ENCODE results near the gene RER1.
"Not testable (repeated sequence)": the region's sequence is repeated elsewhere in the genome, so short reads cannot be mapped to it uniquely, and the experiment has no call there.

RER1 gene

GRCh38 chr1:2438038-2438437, 46.4 kb downstream of the RER1 start:
- Histone ChIP-seq H2AFZ (ENCODE audit: low read depth, low read length, severe bottlenecking) (no peak overlapping the region), H3K9me3 (ENCODE audit: insufficient read depth, low read length) (no peaks in the 10 kb centered on the region), H3K4me3 (ENCODE audit: insufficient read depth, low read length, poor library complexity, severe bottlenecking) (no peak overlapping the region), H3K79me2 (ENCODE audit: insufficient read depth, low read length) (no peaks in the 10 kb centered on the region), H3K27me3 (ENCODE audit: low read length) (no peaks in the 10 kb centered on the region), H3K9me2 (replicated peaks; ENCODE audit: insufficient read depth, low read length) (no peaks in the 10 kb centered on the region), H3K27ac (ENCODE audit: low read depth, low read length) (no peak overlapping the region), H4K20me1 (ENCODE audit: low read depth, low read length) (no peaks in the 10 kb centered on the region), H3K36me3 (ENCODE audit: low read length) (no peaks in the 10 kb centered on the region), H3K9ac (ENCODE audit: low read length) (no peak overlapping the region), H3F3A (ENCODE audit: insufficient read depth) (no peaks in the 10 kb centered on the region), H3K4me2 (ENCODE audit: low read depth, low read length, poor library complexity, severe bottlenecking) (no peak overlapping the region)
- TF ChIP-seq EZH2phosphoT487 (conservative IDR thresholded peaks at IDR 0.05; ENCODE audit: low read length) = no peak
- TF ChIP-seq CTCF (IDR thresholded peaks at IDR 0.05; ENCODE audit: insufficient read depth, low read length, poor library complexity, severe bottlenecking) = no peak

DNA sequence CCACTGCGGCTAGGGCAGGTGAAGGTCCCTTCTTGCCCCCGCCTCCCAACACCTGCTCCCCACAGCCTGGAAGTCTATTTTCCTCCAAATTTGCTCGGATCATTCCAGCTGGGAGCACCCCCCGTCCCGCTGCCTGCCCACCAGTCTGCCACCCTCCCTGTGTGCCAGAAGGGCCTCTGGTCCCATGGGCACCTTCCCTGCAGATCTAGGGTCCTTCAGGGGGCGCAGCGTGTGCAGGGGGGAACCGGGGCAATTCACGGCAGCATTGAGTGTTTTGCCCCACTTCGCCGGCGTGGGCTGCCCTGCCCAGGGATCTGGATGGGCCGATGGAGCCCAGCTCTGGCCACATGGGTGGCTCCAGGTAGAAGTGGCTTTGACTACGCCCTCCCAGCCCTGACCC, 47.0 kb downstream of the RER1 start:
- no peaks in the 10 kb centered on the region for H3K27me3 ChIP-seq (ENCODE audit: low read length)
- TF ChIP-seq EZH2phosphoT487 (conservative IDR thresholded peaks at IDR 0.05; ENCODE audit: low read length) = no peak
- no peak for TF ChIP-seq CTCF (IDR thresholded peaks at IDR 0.05; ENCODE audit: insufficient read depth, low read length, poor library complexity, severe bottlenecking)

DNA sequence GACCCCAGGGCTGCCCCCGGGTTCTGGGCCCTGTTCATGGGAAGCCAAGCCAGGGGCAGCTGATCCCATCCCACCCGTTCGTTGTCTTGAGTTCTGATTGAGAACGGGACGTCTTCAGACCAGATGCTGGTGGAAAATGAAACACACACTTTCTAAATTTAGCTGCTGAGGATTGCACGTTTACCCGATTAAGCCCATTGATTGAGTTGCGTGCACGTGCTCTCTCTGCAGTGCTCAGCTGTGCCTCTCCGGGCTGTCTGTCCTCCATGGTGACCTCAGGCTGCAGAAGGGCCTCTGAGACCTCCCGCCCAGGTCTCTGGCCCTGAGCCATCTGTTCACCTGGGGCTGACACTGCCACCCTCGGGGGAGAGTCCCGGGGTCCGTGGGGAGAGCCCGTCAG, 47.7 kb downstream of the RER1 start:
- no peaks in the 10 kb centered on the region for H3K79me2 ChIP-seq (ENCODE audit: insufficient read depth, low read length)
- no peak overlapping the region for H3K9ac ChIP-seq (ENCODE audit: low read length)
- no peak overlapping the region for H2AFZ ChIP-seq (ENCODE audit: low read depth, low read length, severe bottlenecking)
- no peaks in the 10 kb centered on the region for H3K27me3 ChIP-seq (ENCODE audit: low read length)
- no peaks in the 10 kb centered on the region for H3F3A ChIP-seq (ENCODE audit: insufficient read depth)
- TF ChIP-seq EZH2phosphoT487 (conservative IDR thresholded peaks at IDR 0.05; ENCODE audit: low read length) (no peak), CTCF (IDR thresholded peaks at IDR 0.05; ENCODE audit: insufficient read depth, low read length, poor library complexity, severe bottlenecking) (no peak)
- no peak overlapping the region for H3K4me2 ChIP-seq (ENCODE audit: low read depth, low read length, poor library complexity, severe bottlenecking)
- H3K4me3 ChIP-seq (ENCODE audit: insufficient read depth, low read length, poor library complexity, severe bottlenecking) = no peak overlapping the region
- H3K9me2 ChIP-seq (replicated peaks; ENCODE audit: insufficient read depth, low read length) = no peaks in the 10 kb centered on the region
- H3K27ac ChIP-seq (ENCODE audit: low read depth, low read length) = no peak overlapping the region
- H3K9me3 ChIP-seq (ENCODE audit: insufficient read depth, low read length) = no peaks in the 10 kb centered on the region
- no peaks in the 10 kb centered on the region for H3K36me3 ChIP-seq (ENCODE audit: low read length)
- H4K20me1 ChIP-seq (ENCODE audit: low read depth, low read length) = no peaks in the 10 kb centered on the region

More for the DNA sequence above, 47.0 kb downstream of the RER1 start:
- Histone ChIP-seq H3K4me2 (ENCODE audit: low read depth, low read length, poor library complexity, severe bottlenecking) (no peak overlapping the region), H3K9me3 (ENCODE audit: insufficient read depth, low read length) (no peaks in the 10 kb centered on the region), H2AFZ (ENCODE audit: low read depth, low read length, severe bottlenecking) (no peak overlapping the region), H3K79me2 (ENCODE audit: insufficient read depth, low read length) (no peaks in the 10 kb centered on the region), H4K20me1 (ENCODE audit: low read depth, low read length) (no peaks in the 10 kb centered on the region), H3K4me3 (ENCODE audit: insufficient read depth, low read length, poor library complexity, severe bottlenecking) (no peak overlapping the region), H3K9me2 (replicated peaks; ENCODE audit: insufficient read depth, low read length) (no peaks in the 10 kb centered on the region), H3K27ac (ENCODE audit: low read depth, low read length) (no peak overlapping the region), H3F3A (ENCODE audit: insufficient read depth) (no peaks in the 10 kb centered on the region), H3K36me3 (ENCODE audit: low read length) (no peaks in the 10 kb centered on the region), H3K9ac (ENCODE audit: low read length) (no peak overlapping the region)

- not testable (repeated sequence) for H3K27ac ChIP-seq (ENCODE audit: low read depth, low read length); H3K9me2 ChIP-seq (replicated peaks; ENCODE audit: insufficient read depth, low read length); H3K4me3 ChIP-seq (ENCODE audit: insufficient read depth, low read length, poor library complexity, severe bottlenecking); H3K79me2 ChIP-seq (ENCODE audit: insufficient read depth, low read length); H3K9me3 ChIP-seq (ENCODE audit: insufficient read depth, low read length); H3K4me2 ChIP-seq (ENCODE audit: low read depth, low read length, poor library complexity, severe bottlenecking); H3K27me3 ChIP-seq (ENCODE audit: low read length); H3K9ac ChIP-seq (ENCODE audit: low read length); H2AFZ ChIP-seq (ENCODE audit: low read depth, low read length, severe bottlenecking); H3K36me3 ChIP-seq (ENCODE audit: low read length); H4K20me1 ChIP-seq (ENCODE audit: low read depth, low read length); H3F3A ChIP-seq (ENCODE audit: insufficient read depth)
Measured at GRCh38 chr1:2440346-2440745, 48.7 kb downstream of the RER1 start.

Data from SU-DHL-6 (cell line).